ENCODE results near the gene PSMG4. TPM values are rescaled to one million over a fixed set of nuclear protein-coding genes. Genes with fewer than 3 reads are reported as not detected.

PSMG4 gene
- total and polyA plus RNA-seq, 4 donors, result 14.0 to 69.7 (median 20.4) TPM

- peaks cover 0 to 8% (median 3%) of the 10 kb centered on the region in 4 donors for H3K36me3 ChIP-seq (ENCODE audit: control insufficient read depth in 4 of 4, insufficient read depth in 4 of 4, low read length in 4 of 4)
- H3K27me3 ChIP-seq (ENCODE audit: control insufficient read depth in 3 of 3, insufficient read depth in 3 of 3, low read length in 2 of 3), result no peaks in the 10 kb centered on the region
- H3K4me3 ChIP-seq, result no peak overlapping the region
- peaks cover 0 to 2% (median 0%) of the 10 kb centered on the region in 4 donors for H3K9me3 ChIP-seq (ENCODE audit: control insufficient read depth in 4 of 4, insufficient read depth in 3 of 4, low read length in 3 of 4)
- DNase-seq (no peak), ATAC-seq (ENCODE audit: insufficient read depth, low FRiP score) (no peak)
- WGBS, 2 donors, result 71 to 97% methylated on average over 6 of the region's 6 CpGs
- H3K4me1 ChIP-seq (ENCODE audit: control insufficient read depth in 5 of 5, insufficient read depth in 5 of 5, low read length in 5 of 5), result peaks cover 0 to 14% (median 7%) of the 10 kb centered on the region in 5 donors
- no peak overlapping the region for H3K9ac ChIP-seq (ENCODE audit: insufficient read depth in 1 of 2, low read length in 2 of 2)
- TF ChIP-seq CTCF (IDR thresholded peaks at IDR 0.05; ENCODE audit: control extremely low read depth, extremely low read depth), result no peak
- H3K27ac ChIP-seq (ENCODE audit: low read depth in 1 of 2, low read length in 1 of 2), result no peak overlapping the region
These were observed 51.3 kb downstream of the PSMG4 start for GRCh38 chr6:3310051-3310448.

- Histone ChIP-seq H3K27ac (ENCODE audit: low read depth in 1 of 2, low read length in 1 of 2) (no peak overlapping the region), H3K4me1 (ENCODE audit: control insufficient read depth in 5 of 5, insufficient read depth in 5 of 5, low read length in 5 of 5) (peaks cover 0 to 14% (median 7%) of the 10 kb centered on the region in 5 donors), H3K9ac (ENCODE audit: insufficient read depth in 1 of 2, low read length in 2 of 2) (no peak overlapping the region), H3K27me3 (ENCODE audit: control insufficient read depth in 3 of 3, insufficient read depth in 3 of 3, low read length in 2 of 3) (no peaks in the 10 kb centered on the region), H3K4me3 (no peak overlapping the region), H3K36me3 (ENCODE audit: control insufficient read depth in 4 of 4, insufficient read depth in 4 of 4, low read length in 4 of 4) (peaks cover 0 to 8% (median 3%) of the 10 kb centered on the region in 4 donors), H3K9me3 (ENCODE audit: control insufficient read depth in 4 of 4, insufficient read depth in 3 of 4, low read length in 3 of 4) (peaks cover 0 to 2% (median 0%) of the 10 kb centered on the region in 4 donors)
- ATAC-seq (ENCODE audit: insufficient read depth, low FRiP score), result no peak
- no peak for DNase-seq
- 72 to 76% methylated on average over 9 of the region's 9 CpGs for WGBS, 2 donors
- TF ChIP-seq CTCF (IDR thresholded peaks at IDR 0.05; ENCODE audit: control extremely low read depth, extremely low read depth), result no peak
These were observed 52.0 kb downstream of the PSMG4 start for GRCh38 chr6:3310703-3311102.

GRCh38 chr6:3311826-3312225 lies 53.1 kb downstream of the PSMG4 start:
- TF ChIP-seq CTCF (IDR thresholded peaks at IDR 0.05; ENCODE audit: control extremely low read depth, extremely low read depth), result no peak

More at GRCh38 chr6:3311826-3312225, 53.1 kb downstream of the PSMG4 start:
- no peak overlapping the region for H3K27ac ChIP-seq (ENCODE audit: low read depth in 1 of 2, low read length in 1 of 2)
- no peaks in the 10 kb centered on the region for H3K27me3 ChIP-seq (ENCODE audit: control insufficient read depth in 3 of 3, insufficient read depth in 3 of 3, low read length in 2 of 3)
- no peak overlapping the region for H3K9ac ChIP-seq (ENCODE audit: insufficient read depth in 1 of 2, low read length in 2 of 2)
- DNase-seq (no peak), ATAC-seq (ENCODE audit: insufficient read depth, low FRiP score) (no peak)
- peaks cover 0 to 2% (median 0%) of the 10 kb centered on the region in 4 donors for H3K9me3 ChIP-seq (ENCODE audit: control insufficient read depth in 4 of 4, insufficient read depth in 3 of 4, low read length in 3 of 4)
- 98% methylated on average over 6 of the region's 6 CpGs for WGBS, 2 donors
- peaks cover 0 to 4% (median 2%) of the 10 kb centered on the region in 4 donors for H3K36me3 ChIP-seq (ENCODE audit: control insufficient read depth in 4 of 4, insufficient read depth in 4 of 4, low read length in 4 of 4)
- peaks cover 0 to 18% (median 7%) of the 10 kb centered on the region in 5 donors for H3K4me1 ChIP-seq (ENCODE audit: control insufficient read depth in 5 of 5, insufficient read depth in 5 of 5, low read length in 5 of 5)
- H3K4me3 ChIP-seq, result no peak overlapping the region

Measured in lung (tissue), 12 donors.